CD4-positive, alpha-beta T cell (primary cell): ENCODE measurements around the gene OTOGL. TPM values are rescaled to one million over a fixed set of nuclear protein-coding genes. Genes with fewer than 3 reads are reported as not detected.

Experiments used
- ATAC-seq: fragments of 200-7000 bp; cut with Tn5 transposase; one replicate; pipeline ENCODE4 v1.10.0; 2022; ENCODE audit warnings: mild to moderate bottlenecking; ENCODE audit not compliant: poor library complexity
- CTCF ChIA-PET: fragments of 350-600 bp; sonication (Branson Sonifier 250); formaldehyde crosslinking; loops from one replicate; lab custom pipeline; 2021; ENCODE audit warnings: antibody characterized with exemption, inconsistent platforms; lab: Charles Lee
- POLR2A ChIA-PET: fragments of 350-600 bp; sonication (Branson Sonifier 250); formaldehyde crosslinking; loops from one replicate; lab custom pipeline; 2021; ENCODE audit warnings: antibody characterized with exemption, inconsistent platforms; lab: Charles Lee
- DNase-seq, 14 experiments: peaks; one replicate each; pipeline ENCODE4 v3.0.0-alpha.2; 2013 to 2020; ENCODE audit warnings: mixed read lengths in 2 of 14
- H3K27ac ChIP-seq, 2 donors: one replicate each; pipeline versions ENCODE4 v1.5.1 to v1.7.0; 2013; ENCODE audit warnings: low read length in 2 of 2, low read depth in 1 of 2, mild to moderate bottlenecking in 1 of 2
- H3K27me3 ChIP-seq, 2 experiments: 1 replicate in 1 of 2; 2 replicates in 1 of 2; pipeline versions ENCODE4 v1.6.1 to v1.7.0; 2013; ENCODE audit warnings: low read length in 2 of 2, control low read depth in 1 of 2, mild to moderate bottlenecking in 1 of 2, moderate library complexity in 1 of 2; ENCODE audit not compliant: insufficient read depth in 2 of 2, control insufficient read depth in 1 of 2
- H3K36me3 ChIP-seq: one replicate; pipeline ENCODE4 v1.6.1; 2013; ENCODE audit warnings: low read length, control low read depth; ENCODE audit not compliant: insufficient read depth
- H3K4me1 ChIP-seq: one replicate; pipeline ENCODE4 v1.6.1; 2013; ENCODE audit warnings: low read length, control low read depth; ENCODE audit not compliant: insufficient read depth
- H3K4me3 ChIP-seq: one replicate; pipeline ENCODE4 v1.5.1; 2013; ENCODE audit warnings: mild to moderate bottlenecking, low read length, moderate library complexity
- H3K9me3 ChIP-seq, 2 experiments: 1 replicate in 1 of 2; 2 replicates in 1 of 2; pipeline versions ENCODE4 v1.6.1 to v1.7.0; 2013; ENCODE audit warnings: low read length in 2 of 2, mild to moderate bottlenecking in 2 of 2, control low read depth in 1 of 2, moderate library complexity in 1 of 2; ENCODE audit not compliant: control insufficient read depth in 1 of 2, insufficient read depth in 1 of 2
- H3K27ac Mint-ChIP-seq: one replicate; pipeline ENCODE4 v1.8.0; 2020; ENCODE audit warnings: mixed read lengths
- H3K27me3 Mint-ChIP-seq: one replicate; pipeline ENCODE4 v1.8.0; 2021; ENCODE audit warnings: mixed read lengths
- H3K36me3 Mint-ChIP-seq: one replicate; pipeline ENCODE4 v1.8.0; 2021; ENCODE audit warnings: low read depth, mixed read lengths
- H3K4me1 Mint-ChIP-seq: one replicate; pipeline ENCODE4 v1.8.0; 2021; ENCODE audit warnings: low read depth, mixed read lengths
- H3K4me3 Mint-ChIP-seq: one replicate; pipeline ENCODE4 v1.8.0; 2020; ENCODE audit warnings: mild to moderate bottlenecking, mixed read lengths
- H3K9me3 Mint-ChIP-seq: one replicate; pipeline ENCODE4 v1.8.0; 2020; ENCODE audit warnings: mixed read lengths
- CTCF ChIP-seq: fragments of 200-600 bp; IDR thresholded peaks from one replicate; pipeline ENCODE4 v1.8.0; 2022; ENCODE audit warnings: antibody characterized with exemption, mild to moderate bottlenecking
- intact Hi-C, 2 experiments: fragments of 100-400 bp; cut with DNase I in 1 of 2; cut with micrococcal nuclease in 1 of 2; formaldehyde crosslinking; loops; one replicate each; pipeline versions ENCODE4 v1.15.1 to v1.9.0; 2023 to 2025; cut with DNase I, micrococcal nuclease
- total RNA-seq, 174 experiments: library from RNA in 2 of 174; stranded (reverse) in 2 of 174; gene quantifications; one replicate each; pipeline ENCODE4 v1.2.3 and lab custom pipeline; 2021 to 2026

OTOGL gene
- total RNA-seq, 2 experiments from 2014 or later = not detected

GRCh38 chr12:80183939-80184338 lies 84.6 kb downstream of the OTOGL start:
- Mint-ChIP-seq H3K27ac (no peak overlapping the region), H3K4me1 (no peaks in the 10 kb centered on the region), H3K27me3 (peaks cover 2% of the 10 kb centered on the region), H3K4me3 (no peak overlapping the region), H3K9me3 (no peaks in the 10 kb centered on the region), H3K36me3 (no peaks in the 10 kb centered on the region)
- Histone ChIP-seq H3K36me3 (no peaks in the 10 kb centered on the region), H3K27ac (no peak overlapping the region), H3K27me3 (no peaks in the 10 kb centered on the region), H3K9me3 (no peaks in the 10 kb centered on the region), H3K4me3 (no peak overlapping the region), H3K4me1 (no peaks in the 10 kb centered on the region)
- DNase-seq (no peak), ATAC-seq (no peak)
- CTCF ChIA-PET = no interaction called here
- no peak for TF ChIP-seq CTCF
- POLR2A ChIA-PET = no interaction called here
- intact Hi-C loops = loop anchor here in 1 of 2 experiments (10.0 kb wide), 2 partner anchors 129 to 629 kb away; no protein-coding TSS in a partner anchor

GRCh38 chr12:80184926-80185325 lies 85.6 kb downstream of the OTOGL start:
- Histone ChIP-seq H3K36me3 (no peaks in the 10 kb centered on the region), H3K9me3 (no peaks in the 10 kb centered on the region), H3K4me1 (no peaks in the 10 kb centered on the region), H3K4me3 (no peak overlapping the region), H3K27ac (no peak overlapping the region), H3K27me3 (no peaks in the 10 kb centered on the region)
- intact Hi-C loops = loop anchor here (5.0 to 10.0 kb wide), 4 partner anchors 130 to 630 kb away; no protein-coding TSS in a partner anchor
- DNase-seq (no peak), ATAC-seq (no peak)
- no peak for TF ChIP-seq CTCF
- Mint-ChIP-seq H3K27me3 (peaks cover 5% of the 10 kb centered on the region), H3K4me1 (no peaks in the 10 kb centered on the region), H3K27ac (no peak overlapping the region), H3K36me3 (no peaks in the 10 kb centered on the region), H3K4me3 (no peak overlapping the region), H3K9me3 (no peaks in the 10 kb centered on the region)
- CTCF ChIA-PET = no interaction called here
- POLR2A ChIA-PET = no interaction called here

- Mint-ChIP-seq H3K36me3 (no peaks in the 10 kb centered on the region), H3K9me3 (no peaks in the 10 kb centered on the region), H3K4me3 (no peak overlapping the region), H3K27me3 (peaks cover 5% of the 10 kb centered on the region), H3K4me1 (no peaks in the 10 kb centered on the region), H3K27ac (no peak overlapping the region)
- intact Hi-C loops = loop anchor here (1.0 to 10.0 kb wide), 5 partner anchors 132 to 632 kb away; no protein-coding TSS in a partner anchor
- H3K36me3 ChIP-seq = no peaks in the 10 kb centered on the region
- no peak overlapping the region for H3K27ac ChIP-seq
- no peaks in the 10 kb centered on the region for H3K27me3 ChIP-seq
- no peaks in the 10 kb centered on the region for H3K4me1 ChIP-seq
- peak; percentile 56 for TF ChIP-seq CTCF
- H3K4me3 ChIP-seq = no peak overlapping the region
- ATAC-seq (peak; percentile 71), DNase-seq (peak in 7 of 14 experiments; percentile 1 to 63 (median 13))
- POLR2A ChIA-PET = no interaction called here
- CTCF ChIA-PET = interaction anchor here (0.9 kb wide), 1 partner anchor 12 kb away, joined by 3 read pairs; no protein-coding TSS in a partner anchor
- H3K9me3 ChIP-seq = no peaks in the 10 kb centered on the region
These were observed 87.4 kb downstream of the OTOGL start for GRCh38 chr12:80186727-80187217.
